Measurements from ENCODE around the gene POU5F1. TPM values are rescaled to one million over a fixed set of nuclear protein-coding genes. Genes with fewer than 3 reads are reported as not detected.

Gene POU5F1
- total RNA-seq, 1 donor from 2014 or later = 0.67 TPM

DNA sequence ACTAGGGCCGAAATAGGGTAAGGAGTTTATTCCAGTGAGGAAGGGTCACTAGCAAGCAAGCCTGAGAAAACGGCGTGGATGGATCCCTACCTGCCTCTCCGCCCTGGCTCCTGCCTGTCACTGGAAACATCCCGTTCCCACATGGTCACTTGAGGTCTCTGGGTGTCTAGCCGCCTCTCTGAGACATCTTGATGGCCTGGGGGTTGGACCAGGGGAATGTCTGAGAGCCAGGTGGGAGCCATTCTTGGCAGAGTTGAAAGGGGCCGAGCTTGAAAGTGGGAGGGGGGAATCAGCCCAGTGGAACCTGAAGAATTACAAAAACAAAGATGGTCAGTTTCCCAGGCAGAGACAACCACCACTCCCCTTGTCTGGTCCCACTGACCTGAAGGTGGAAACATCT lies 13.8 kb downstream of the POU5F1 start:
- ATAC-seq (no peak), DNase-seq (no peak)
- intact Hi-C loops (cut with micrococcal nuclease) = no loop called here

- DNase-seq = no peak
- no peak for ATAC-seq
- intact Hi-C loops (cut with micrococcal nuclease) = no loop called here
Observed at GRCh38 chr6:31154436-31154835, 16.0 kb downstream of the POU5F1 start.

- ATAC-seq (no peak), DNase-seq (no peak)
- intact Hi-C loops (cut with micrococcal nuclease) = no loop called here
Observed at GRCh38 chr6:31152781-31153180, 17.7 kb downstream of the POU5F1 start.

DNA sequence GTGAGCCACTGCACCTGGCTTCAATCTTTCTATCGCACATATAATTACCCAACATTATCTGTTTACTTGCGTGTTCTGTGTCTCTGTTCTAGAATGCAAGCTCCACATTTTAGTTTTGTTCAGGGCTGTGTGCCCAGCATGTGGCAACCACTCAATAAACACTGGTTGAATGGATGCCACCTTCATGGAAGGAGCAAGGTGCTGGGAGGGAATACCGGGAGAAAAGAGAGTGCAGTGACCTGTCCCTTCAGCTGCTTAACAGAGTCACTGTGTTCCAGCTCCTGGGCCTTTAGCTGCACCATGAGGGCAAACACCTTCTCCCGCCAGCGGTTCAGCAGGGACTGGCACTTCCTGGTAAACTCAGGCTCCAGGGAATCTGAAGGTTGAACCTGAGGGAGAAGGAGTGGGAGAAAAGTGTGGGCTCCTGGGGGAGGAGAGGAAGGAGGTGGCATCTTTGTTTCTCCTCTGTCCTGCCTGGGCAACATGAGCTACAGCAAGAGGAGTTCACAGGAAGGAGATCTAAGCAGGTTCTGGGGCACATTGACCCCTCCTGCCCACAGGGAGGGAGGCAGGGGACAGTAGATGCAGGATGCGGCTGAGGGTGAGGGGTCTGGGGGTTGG lies 20.5 kb downstream of the POU5F1 start:
- DNase-seq (no peak), ATAC-seq (no peak)
- intact Hi-C loops (cut with micrococcal nuclease) = no loop called here

GRCh38 chr6:31145386-31145785 lies 25.1 kb downstream of the POU5F1 start:
- intact Hi-C loops (cut with micrococcal nuclease) = no loop called here
- DNase-seq (no peak), ATAC-seq (no peak)

GRCh38 chr6:31144970-31145340 lies 25.5 kb downstream of the POU5F1 start:
- intact Hi-C loops (cut with micrococcal nuclease) = no loop called here
- DNase-seq (no peak), ATAC-seq (no peak)

DNA sequence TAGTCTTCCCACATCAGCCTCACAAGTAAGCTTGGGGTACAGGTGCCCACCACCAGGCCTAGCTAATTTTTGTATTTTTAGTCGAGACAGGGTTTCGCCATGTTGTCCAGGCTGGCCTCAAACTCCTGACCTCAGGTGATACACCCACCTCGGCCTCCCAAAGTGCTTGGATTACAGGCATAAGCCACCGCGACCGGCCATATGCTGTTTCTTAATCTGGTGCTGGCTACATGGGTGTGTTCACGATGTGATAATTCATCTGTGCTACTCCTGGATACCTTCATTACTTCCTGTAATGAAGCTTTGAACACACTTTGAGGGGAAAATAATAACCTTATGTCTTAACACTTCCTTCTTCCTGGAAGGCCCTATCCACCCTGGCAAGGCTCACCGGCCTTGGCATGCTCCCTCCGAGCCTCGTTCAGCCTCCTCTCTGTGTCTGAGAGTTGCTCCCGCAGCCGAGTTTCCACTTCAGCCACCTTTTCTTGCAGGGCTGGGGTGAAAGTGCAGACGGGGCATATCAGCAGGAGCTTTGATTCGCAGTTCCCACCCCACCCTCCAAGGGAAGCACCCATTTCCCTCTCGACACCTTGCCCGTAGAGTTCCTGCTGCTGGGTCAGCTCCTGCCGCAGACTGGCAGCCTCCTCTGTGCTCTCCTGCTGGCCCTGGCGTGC lies 26.0 kb downstream of the POU5F1 start:
- no peak for DNase-seq
- intact Hi-C loops (cut with micrococcal nuclease) = no loop called here
- no peak for ATAC-seq

GRCh38 chr6:31143148-31143547 lies 27.3 kb downstream of the POU5F1 start:
- DNase-seq (peak; percentile 80), ATAC-seq (peak; percentile 90)
- intact Hi-C loops (cut with micrococcal nuclease) = no loop called here

DNA sequence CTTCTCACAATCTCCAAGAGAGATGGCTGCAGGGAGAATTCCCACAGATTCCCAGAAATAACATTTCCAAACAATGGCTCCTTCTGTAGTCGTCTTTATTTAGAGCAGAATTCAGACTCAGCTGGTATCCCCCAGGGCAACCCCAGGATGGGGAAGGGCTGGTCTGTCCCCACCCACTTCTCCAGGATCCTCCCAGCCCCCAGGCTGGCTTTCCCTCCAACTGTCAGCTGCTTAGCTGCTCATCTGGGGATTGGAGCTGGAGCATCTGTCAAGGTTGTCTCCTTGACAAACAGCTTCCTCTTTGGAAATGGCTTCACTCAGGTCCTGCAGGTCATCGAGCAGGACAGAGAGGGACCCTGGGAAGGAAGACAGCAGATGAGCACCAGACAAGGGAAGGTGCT lies 28.1 kb downstream of the POU5F1 start:
- peak; percentile 58 for ATAC-seq
- no peak for DNase-seq
- intact Hi-C loops (cut with micrococcal nuclease) = no loop called here

- intact Hi-C loops (cut with micrococcal nuclease) = no loop called here
- ATAC-seq = no peak
- DNase-seq = no peak
Observed at GRCh38 chr6:31140643-31141042, 29.8 kb downstream of the POU5F1 start.

- intact Hi-C loops (cut with micrococcal nuclease) = loop anchor here (5.0 kb wide), 2 partner anchors 53 to 228 kb away; no protein-coding TSS in a partner anchor
- DNase-seq = no peak
- no peak for ATAC-seq
Observed at GRCh38 chr6:31139599-31139998, 30.9 kb downstream of the POU5F1 start.

DNA sequence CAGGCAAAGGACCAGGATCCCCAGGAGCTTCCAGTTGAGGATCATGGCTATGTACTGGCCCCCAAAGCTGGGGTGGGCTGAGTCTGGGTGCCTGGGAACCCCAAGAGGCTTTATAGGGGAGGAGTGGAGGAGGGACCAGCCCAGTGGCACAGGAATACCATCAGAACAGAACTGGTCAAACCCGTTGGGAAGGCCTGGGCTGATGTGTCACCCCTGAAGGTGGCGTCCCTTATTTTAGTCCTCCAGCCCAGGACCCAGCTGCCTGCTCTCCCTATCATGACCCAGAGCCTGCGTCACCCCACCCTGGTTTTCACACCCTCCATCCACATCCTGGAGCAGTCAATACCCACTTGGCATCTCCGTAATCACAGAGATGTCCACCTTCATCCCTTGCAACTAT lies 31.5 kb downstream of the POU5F1 start, which contains the start of gene PSORS1C2:
Gene PSORS1C2, minus strand, starts transcription at position 85 of the 400 bp plus-strand sequence. Its CDS starts 40 bp downstream, at position 45.
- DNase-seq (no peak), ATAC-seq (no peak)
- intact Hi-C loops (cut with micrococcal nuclease) = loop anchor here (5.0 kb wide), 2 partner anchors 53 to 228 kb away; no protein-coding TSS in a partner anchor

GRCh38 chr6:31135710-31136109 lies 34.8 kb downstream of the POU5F1 start:
- DNase-seq (no peak), ATAC-seq (no peak)
- intact Hi-C loops (cut with micrococcal nuclease) = loop anchor here (5.0 kb wide), 2 partner anchors 57 to 232 kb away; no protein-coding TSS in a partner anchor

GRCh38 chr6:31132806-31133205 lies 37.7 kb downstream of the POU5F1 start:
- DNase-seq (no peak), ATAC-seq (no peak)
- intact Hi-C loops (cut with micrococcal nuclease) = no loop called here

DNA sequence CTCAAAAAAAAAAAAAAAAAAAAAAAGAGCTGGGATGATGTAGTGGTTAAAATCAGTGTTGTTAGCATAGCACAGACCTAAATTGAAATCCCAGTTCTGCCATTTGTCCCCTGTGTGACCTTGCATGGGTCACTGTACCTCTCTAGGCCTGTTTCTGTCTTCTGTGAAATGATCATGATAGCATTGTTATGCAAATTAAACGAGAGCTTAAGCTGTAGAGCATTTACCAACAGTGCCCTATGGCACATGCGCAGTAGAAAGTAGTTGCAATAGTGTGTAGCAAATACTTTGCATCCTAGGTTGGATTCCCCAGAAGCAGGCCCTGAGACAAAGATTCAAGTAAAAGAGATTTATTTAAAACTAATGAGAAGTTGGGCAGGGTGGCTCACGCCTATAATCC lies 38.9 kb downstream of the POU5F1 start:
- DNase-seq = no peak
- intact Hi-C loops (cut with micrococcal nuclease) = no loop called here
- ATAC-seq = no peak

DNA sequence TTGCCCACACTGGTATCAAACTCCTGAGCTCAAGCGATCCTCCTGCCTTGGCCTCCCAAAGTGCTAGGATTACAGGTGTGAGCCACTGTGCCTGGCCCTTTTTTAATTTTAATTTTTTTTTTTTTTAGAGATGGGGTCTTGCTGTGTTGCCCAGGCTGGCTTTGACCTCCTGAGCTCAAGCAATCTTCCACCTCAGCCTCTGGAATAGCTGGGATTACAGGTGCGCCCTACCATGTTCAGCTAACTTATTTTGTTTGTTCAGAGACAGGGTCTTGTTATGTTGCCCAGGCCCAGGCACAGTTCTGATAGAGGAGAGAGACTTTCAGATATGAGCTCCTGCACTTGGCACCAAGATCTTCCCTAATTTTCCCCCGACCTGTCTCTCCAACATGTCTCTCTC lies 39.7 kb downstream of the POU5F1 start:
- intact Hi-C loops (cut with micrococcal nuclease) = no loop called here
- no peak for DNase-seq
- no peak for ATAC-seq

DNA sequence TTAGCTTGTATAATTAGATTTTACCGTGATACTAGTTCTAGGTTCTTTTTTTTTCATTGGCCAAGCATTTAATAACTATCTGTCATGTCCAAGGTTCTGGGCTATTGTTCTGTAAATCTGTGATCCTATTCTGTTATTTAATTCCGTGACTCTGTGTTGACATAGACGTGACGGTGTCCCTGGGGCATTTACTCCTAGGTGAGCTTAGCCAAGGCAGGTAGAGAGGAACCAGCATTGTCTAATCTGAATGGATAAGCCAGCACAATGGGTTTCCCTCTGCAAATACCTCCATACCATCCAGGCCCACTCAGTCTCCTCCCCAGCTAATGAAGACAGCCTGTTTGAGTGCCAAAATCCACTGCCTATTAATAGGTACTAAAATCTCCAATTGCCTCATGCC lies 41.4 kb downstream of the POU5F1 start:
- no peak for ATAC-seq
- no peak for DNase-seq
- intact Hi-C loops (cut with micrococcal nuclease) = no loop called here

DNA sequence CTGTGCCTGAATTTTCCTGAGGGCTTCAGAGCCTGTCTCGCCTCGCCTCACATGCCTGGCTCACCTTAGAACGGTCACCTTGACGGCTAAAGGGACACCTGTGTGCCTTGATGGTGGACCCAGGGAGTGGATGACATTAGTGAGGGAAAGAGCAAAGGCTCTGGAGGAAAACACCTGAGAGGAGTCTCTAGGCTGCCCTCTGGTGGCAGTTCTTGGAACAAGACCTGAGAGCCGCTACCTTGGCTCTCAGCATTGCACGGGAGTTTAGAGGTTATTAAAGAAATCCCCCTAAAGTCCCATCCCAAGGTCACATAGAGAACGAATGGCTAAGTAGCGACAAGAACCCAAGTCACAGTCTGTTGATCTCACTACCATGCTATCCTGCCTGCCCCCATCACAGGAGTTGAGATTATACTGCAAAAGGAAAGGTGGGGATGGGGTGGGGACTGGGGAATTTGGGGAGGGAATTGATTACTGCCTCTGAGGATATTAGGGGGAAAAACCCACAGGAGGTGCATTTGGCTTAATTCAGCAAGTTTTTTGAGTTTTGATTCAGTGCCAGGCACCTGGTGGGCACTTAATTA lies 42.3 kb downstream of the POU5F1 start:
- ATAC-seq = peak; percentile 14
- intact Hi-C loops (cut with micrococcal nuclease) = no loop called here
- DNase-seq = peak; percentile 68

- DNase-seq = no peak
- ATAC-seq = peak; percentile 36
- intact Hi-C loops (cut with micrococcal nuclease) = no loop called here
Observed at GRCh38 chr6:31126396-31127175, 43.9 kb downstream of the POU5F1 start.
